Measurements from ENCODE around the gene SGSM1.

SGSM1 gene

GRCh38 chr22:24975813-24976341, 169.9 kb downstream of the SGSM1 start:
- no peak for TF ChIP-seq CTCF (IDR thresholded peaks at IDR 0.05; ENCODE audit: insufficient read depth, low read depth, low read length, missing control alignments)
- no peak overlapping the region for H3K4me3 ChIP-seq (ENCODE audit: low read depth, low read length)
- DNase-seq (ENCODE audit: low read depth), result no peak

GRCh38 chr22:24976442-24977218, 170.6 kb downstream of the SGSM1 start:
- no peak overlapping the region for H3K4me3 ChIP-seq (ENCODE audit: low read depth, low read length)
- DNase-seq (ENCODE audit: low read depth), result no peak
- TF ChIP-seq CTCF (IDR thresholded peaks at IDR 0.05; ENCODE audit: insufficient read depth, low read depth, low read length, missing control alignments), result no peak

Data from GM12865 (cell line).